ENCODE data around the gene GRHL1. TPM values are rescaled to one million over a fixed set of nuclear protein-coding genes. Genes with fewer than 3 reads are reported as not detected.
"Not testable (repeated sequence)": the region's sequence is repeated elsewhere in the genome, so short reads cannot be mapped to it uniquely, and the experiment has no call there.

GRHL1 gene
- polyA plus RNA-seq, 1 of the 3 experiments (the other 2 are of a cell fraction), result 1.0 TPM

DNA sequence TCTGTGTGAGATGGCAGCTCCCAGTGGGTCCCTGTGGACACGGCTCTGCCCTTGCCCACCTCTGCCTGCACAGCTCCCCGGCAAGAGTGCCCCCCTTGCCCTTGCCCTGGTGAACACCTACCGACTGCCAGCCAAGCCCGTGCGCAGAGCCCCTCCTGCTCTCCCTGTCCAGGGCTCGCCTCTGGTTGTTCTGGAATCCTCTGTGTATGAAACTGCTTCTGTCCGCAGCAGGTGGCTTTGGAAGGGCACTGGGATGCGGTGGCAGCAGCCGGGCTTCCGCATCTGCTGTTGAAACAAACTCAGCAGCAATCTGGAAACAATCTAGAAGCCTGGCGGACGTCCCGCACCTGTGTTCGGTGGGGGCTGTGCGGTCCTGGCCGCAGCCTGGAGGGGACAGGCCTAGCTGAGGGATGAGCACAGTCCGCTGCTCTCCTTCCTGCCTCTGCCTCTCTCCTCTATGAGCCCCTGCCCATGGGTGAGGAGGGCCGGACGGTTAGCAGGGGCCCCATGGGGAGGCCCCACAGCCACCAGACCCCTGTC is 57.8 kb downstream of the GRHL1 start:
- Histone ChIP-seq H3K9ac (no peak overlapping the region), H2AFZ (ENCODE audit: low read depth) (no peak overlapping the region), H4K20me1 (ENCODE audit: insufficient read depth) (no peaks in the 10 kb centered on the region), H3K4me1 (ENCODE audit: control insufficient read depth in 1 of 2, insufficient read depth in 2 of 2, low read depth in 1 of 2, low read length in 1 of 2) (peaks cover 6 to 55% of the 10 kb centered on the region in 2 experiments; a peak in 2 of 4 replicates), H3K4me2 (peak overlapping the region; percentile 47; the same call in 1 of the 2 replicates), H3K36me3 (replicated peaks in 1 of 2; ENCODE audit: control insufficient read depth in 1 of 2, insufficient read depth in 2 of 2, low read length in 1 of 2) (no peaks in the 10 kb centered on the region), H3F3A (replicated peaks; ENCODE audit: insufficient read depth) (peaks cover 5% of the 10 kb centered on the region), H3K79me2 (ENCODE audit: insufficient read depth) (no peaks in the 10 kb centered on the region), H3K27ac (ENCODE audit: low read depth in 2 of 2, low read length in 1 of 2) (peak overlapping the region in 1 of 2 experiments; percentile 90; a peak in 2 of 4 replicates), H3K9me2 (no peaks in the 10 kb centered on the region), H3K9me3 (no peaks in the 10 kb centered on the region), H3K4me3 (ENCODE audit: low read depth in 2 of 2, low read length in 1 of 2) (no peak overlapping the region), H3K27me3 (ENCODE audit: insufficient read depth) (no peaks in the 10 kb centered on the region)
- WGBS (ENCODE audit: low lambda C conversion rate), result 80% methylated on average over 13 of the region's 19 CpGs
- ChIA-PET POLR2A (interaction anchor here (0.6 kb wide), 1 partner anchor 267 kb away, joined by 4 read pairs; no protein-coding TSS in a partner anchor), CTCF (interaction anchor here (0.8 to 5.9 kb wide), 7 partner anchors 9 to 196 kb away, joined by 3 to 58 read pairs (median 5); no protein-coding TSS in a partner anchor)
- peak; percentile 67 for DNase-seq
- 0 out of 2 replicates have a peak, but pooled peaks have one; percentile 51 for TF ChIP-seq RCOR1 (IDR thresholded peaks at IDR 0.05; ENCODE audit: low read length)
- no peak for TF ChIP-seq TEAD4 (IDR thresholded peaks at IDR 0.05; ENCODE audit: borderline replicate concordance, insufficient read depth)
- TF ChIP-seq EZH2phosphoT487 (IDR thresholded peaks at IDR 0.05; ENCODE audit: borderline replicate concordance, low read depth), result no peak
- peak; percentile 58 for TF ChIP-seq GATA2 (CRISPR knock-in tag; IDR thresholded peaks at IDR 0.05)
- TF ChIP-seq EP300 (IDR thresholded peaks at IDR 0.05; ENCODE audit: borderline replicate concordance in 1 of 2, low read depth in 1 of 2, low read length in 1 of 2), result peak in 1 of 2 experiments; percentile 59; a peak in 2 of 4 replicates
- TF ChIP-seq JUND (IDR thresholded peaks at IDR 0.05), result no peak

DNA sequence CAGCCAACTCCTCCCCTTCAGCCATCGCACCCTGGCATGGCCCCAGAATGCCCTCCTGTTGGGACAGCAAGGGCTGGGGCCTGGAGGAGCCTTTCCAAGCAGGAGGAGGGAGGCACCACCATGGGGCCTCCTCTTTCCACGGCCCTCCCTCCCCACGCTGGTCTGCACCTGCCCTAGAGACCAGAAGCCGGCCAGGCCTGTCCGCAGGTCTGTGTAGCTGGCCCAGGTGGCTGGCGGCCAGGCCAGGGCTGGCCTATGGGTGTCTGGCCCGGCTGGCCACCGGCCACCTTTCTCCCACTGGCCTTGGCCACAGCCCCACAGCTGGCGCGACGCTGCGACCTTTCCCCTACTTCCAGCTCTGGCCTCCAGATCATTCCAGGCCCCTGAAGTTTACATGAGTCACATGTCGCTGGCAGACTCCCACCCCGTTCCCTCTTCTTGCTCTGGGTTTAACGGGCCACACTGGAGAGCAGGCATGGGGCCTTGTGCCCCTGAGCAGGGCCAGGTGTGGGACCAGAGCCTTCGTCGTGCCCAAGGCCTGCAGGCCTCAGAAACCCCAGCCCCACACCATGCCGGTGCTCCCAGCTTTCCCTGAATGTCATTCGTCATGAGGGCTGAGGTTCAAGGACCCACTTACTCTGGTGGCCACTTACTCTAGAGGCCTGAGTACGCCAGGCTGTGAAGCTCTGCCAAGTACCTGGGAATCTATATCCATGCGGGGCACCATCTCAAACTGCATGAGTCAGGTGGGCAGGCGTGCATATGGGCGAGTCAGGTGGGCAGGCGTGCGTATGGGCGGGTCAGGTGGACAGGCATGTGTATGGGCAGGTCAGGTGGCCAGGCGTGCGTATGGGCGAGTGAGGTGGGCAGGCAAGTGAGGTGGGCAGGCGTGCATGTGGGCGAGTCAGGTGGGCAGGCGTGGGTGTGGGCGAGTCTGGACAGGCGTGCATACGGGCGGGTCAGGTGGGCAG is 58.6 kb downstream of the GRHL1 start:
- no peaks in the 10 kb centered on the region for H3K79me2 ChIP-seq (ENCODE audit: insufficient read depth)
- TF ChIP-seq SMC3 (IDR thresholded peaks at IDR 0.05; ENCODE audit: low read depth, low read length) (no peak), RFX5 (IDR thresholded peaks at IDR 0.05; ENCODE audit: low read length) (peak; percentile 75; the same call in 1 of the 2 replicates), USF1 (IDR thresholded peaks at IDR 0.05; ENCODE audit: borderline replicate concordance, low read depth) (peak; percentile 38; the same call in 1 of the 2 replicates), EP300 (IDR thresholded peaks at IDR 0.05; ENCODE audit: borderline replicate concordance in 1 of 2, low read depth in 1 of 2, low read length in 1 of 2) (peak in 1 of 2 experiments; percentile 67; a peak in 2 of 4 replicates)
- H3K36me3 ChIP-seq (replicated peaks in 1 of 2; ENCODE audit: control insufficient read depth in 1 of 2, insufficient read depth in 2 of 2, low read length in 1 of 2), result no peaks in the 10 kb centered on the region
- no peak overlapping the region for H3K9ac ChIP-seq
- ChIA-PET CTCF (interaction anchor here (0.8 to 5.9 kb wide), 5 partner anchors 9 to 196 kb away, joined by 3 to 58 read pairs (median 5); no protein-coding TSS in a partner anchor), POLR2A (no interaction called here)
- H3K27ac ChIP-seq (ENCODE audit: low read depth in 2 of 2, low read length in 1 of 2), result peak overlapping the region in 1 of 2 experiments; percentile 90; a peak in 2 of 4 replicates
- H3K9me2 ChIP-seq, result no peaks in the 10 kb centered on the region
- peak overlapping the region; percentile 47; the same call in 1 of the 2 replicates for H3K4me2 ChIP-seq
- no peak overlapping the region for H2AFZ ChIP-seq (ENCODE audit: low read depth)
- H3K4me1 ChIP-seq (ENCODE audit: control insufficient read depth in 1 of 2, insufficient read depth in 2 of 2, low read depth in 1 of 2, low read length in 1 of 2), result peaks cover 6 to 51% of the 10 kb centered on the region in 2 experiments; a peak in 2 of 4 replicates
- peak; percentile 70 for DNase-seq
- H4K20me1 ChIP-seq (ENCODE audit: insufficient read depth), result no peaks in the 10 kb centered on the region
- H3K4me3 ChIP-seq (ENCODE audit: low read depth in 2 of 2, low read length in 1 of 2), result no peak overlapping the region
- 83% methylated on average over 35 of the region's 36 CpGs for WGBS (ENCODE audit: low lambda C conversion rate)
- H3K27me3 ChIP-seq (ENCODE audit: insufficient read depth), result no peaks in the 10 kb centered on the region
- no peaks in the 10 kb centered on the region for H3K9me3 ChIP-seq
- peaks cover 5% of the 10 kb centered on the region for H3F3A ChIP-seq (replicated peaks; ENCODE audit: insufficient read depth)

DNA sequence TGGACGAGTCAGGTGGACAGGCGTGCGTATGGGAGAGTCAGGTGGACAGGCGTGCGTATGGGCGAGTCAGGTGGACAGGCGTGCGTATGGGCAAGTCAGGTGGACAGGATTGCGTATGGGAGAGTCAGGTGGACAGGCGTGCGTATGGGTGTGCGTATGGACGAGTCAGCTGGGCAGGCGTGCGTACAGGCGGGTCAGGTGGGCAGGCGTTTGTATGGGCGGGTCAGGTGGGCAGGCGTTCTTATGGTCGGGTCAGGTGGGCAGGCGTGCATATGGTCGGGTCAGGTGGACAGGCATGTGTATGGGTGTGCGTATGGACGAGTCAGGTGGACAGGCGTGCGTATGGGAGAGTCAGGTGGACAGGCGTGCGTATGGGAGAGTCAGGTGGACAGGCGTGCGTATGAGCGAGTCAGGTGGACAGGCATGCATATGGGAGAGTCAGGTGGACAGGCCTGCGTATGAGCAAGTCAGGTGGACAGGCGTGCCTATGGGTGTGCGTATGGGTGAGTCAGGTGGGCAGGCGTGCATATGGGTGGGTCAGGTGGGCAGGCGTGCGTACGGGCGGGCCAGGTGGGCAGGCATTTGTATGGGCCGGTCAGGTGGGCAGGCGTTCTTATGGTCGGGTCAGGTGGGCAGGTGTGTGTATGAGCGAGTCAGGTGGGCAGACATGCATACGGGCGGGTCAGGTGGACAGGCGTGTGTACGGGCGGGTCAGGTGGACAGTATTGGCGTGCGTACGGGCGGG is 59.5 kb downstream of the GRHL1 start:
- H3K79me2 ChIP-seq (ENCODE audit: insufficient read depth); H3K27ac ChIP-seq (ENCODE audit: low read depth in 2 of 2, low read length in 1 of 2); H3K4me2 ChIP-seq; H3K9ac ChIP-seq; H3K36me3 ChIP-seq (replicated peaks in 1 of 2; ENCODE audit: control insufficient read depth in 1 of 2, insufficient read depth in 2 of 2, low read length in 1 of 2); H3K9me3 ChIP-seq; H3K4me3 ChIP-seq (ENCODE audit: low read depth in 2 of 2, low read length in 1 of 2); H2AFZ ChIP-seq (ENCODE audit: low read depth); H3K9me2 ChIP-seq; POLR2A ChIA-PET; H4K20me1 ChIP-seq (ENCODE audit: insufficient read depth); H3K27me3 ChIP-seq (ENCODE audit: insufficient read depth); H3F3A ChIP-seq (replicated peaks; ENCODE audit: insufficient read depth); DNase-seq: not testable (repeated sequence)
- CTCF ChIA-PET, result interaction anchor here (1.3 to 5.9 kb wide), 2 partner anchors 10 to 27 kb away, joined by 6 to 58 read pairs; no protein-coding TSS in a partner anchor
- H3K4me1 ChIP-seq (ENCODE audit: control insufficient read depth in 1 of 2, insufficient read depth in 2 of 2, low read depth in 1 of 2, low read length in 1 of 2), result peaks cover 6 to 46% of the 10 kb centered on the region in 2 experiments; a peak in 2 of 4 replicates
- 94% methylated on average over 52 of the region's 52 CpGs for WGBS (ENCODE audit: low lambda C conversion rate)

DNA sequence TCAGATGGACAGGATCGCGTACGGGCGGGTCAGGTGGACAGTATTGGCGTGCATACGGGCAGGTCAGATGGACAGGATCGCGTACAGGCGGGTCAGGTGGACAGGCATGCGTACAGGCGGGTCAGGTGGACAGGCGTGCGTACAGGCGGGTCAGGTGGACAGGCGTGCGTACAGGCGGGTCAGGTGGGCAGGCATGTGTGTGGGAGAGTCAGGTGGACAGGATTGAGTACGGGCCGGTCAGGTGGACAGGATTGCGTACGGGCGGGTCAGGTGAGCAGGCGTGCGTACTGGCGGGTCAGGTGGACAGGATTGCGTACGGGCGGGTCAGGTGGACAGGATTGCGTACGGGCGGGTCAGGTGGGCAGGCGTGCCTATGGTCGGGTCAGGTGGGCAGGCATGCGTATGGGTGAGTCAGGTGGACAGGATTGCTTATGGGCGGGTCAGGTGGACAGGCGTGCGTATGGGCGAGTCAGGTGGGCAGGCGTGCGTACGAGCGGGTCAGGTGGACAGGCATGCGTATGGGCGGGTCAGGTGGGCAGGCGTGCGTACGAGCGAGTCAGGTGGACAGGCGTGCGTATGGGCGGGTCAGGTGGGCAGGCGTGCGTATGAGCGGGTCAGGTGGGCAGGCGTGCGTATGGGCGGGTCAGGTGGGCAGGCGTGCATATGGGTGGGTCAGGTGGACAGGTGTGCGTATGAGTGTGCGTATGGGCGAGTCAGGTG is 60.3 kb downstream of the GRHL1 start:
- H3K4me2 ChIP-seq; H3K9me3 ChIP-seq; H3K36me3 ChIP-seq (replicated peaks in 1 of 2; ENCODE audit: control insufficient read depth in 1 of 2, insufficient read depth in 2 of 2, low read length in 1 of 2); H3K27ac ChIP-seq (ENCODE audit: low read depth in 2 of 2, low read length in 1 of 2); H3K9ac ChIP-seq; H2AFZ ChIP-seq (ENCODE audit: low read depth); DNase-seq; CTCF ChIA-PET; H3K27me3 ChIP-seq (ENCODE audit: insufficient read depth); H3K79me2 ChIP-seq (ENCODE audit: insufficient read depth); H4K20me1 ChIP-seq (ENCODE audit: insufficient read depth); H3K9me2 ChIP-seq; POLR2A ChIA-PET; H3F3A ChIP-seq (replicated peaks; ENCODE audit: insufficient read depth); H3K4me3 ChIP-seq (ENCODE audit: low read depth in 2 of 2, low read length in 1 of 2): not testable (repeated sequence)
- 95% methylated on average over 61 of the region's 61 CpGs for WGBS (ENCODE audit: low lambda C conversion rate)
- H3K4me1 ChIP-seq (ENCODE audit: control insufficient read depth in 1 of 2, insufficient read depth in 2 of 2, low read depth in 1 of 2, low read length in 1 of 2), result peaks cover 6 to 38% of the 10 kb centered on the region in 2 experiments; a peak in 2 of 4 replicates

Measured in SK-N-SH (cell line).